ENCODE measurements around the gene CXCL13.
"Not testable (repeated sequence)": the region's sequence is repeated elsewhere in the genome, so short reads cannot be mapped to it uniquely, and the experiment has no call there.

CXCL13 gene

GRCh38 chr4:77613267-77613666 lies 7.6 kb downstream of the CXCL13 start:
- no peak for DNase-seq

DNA sequence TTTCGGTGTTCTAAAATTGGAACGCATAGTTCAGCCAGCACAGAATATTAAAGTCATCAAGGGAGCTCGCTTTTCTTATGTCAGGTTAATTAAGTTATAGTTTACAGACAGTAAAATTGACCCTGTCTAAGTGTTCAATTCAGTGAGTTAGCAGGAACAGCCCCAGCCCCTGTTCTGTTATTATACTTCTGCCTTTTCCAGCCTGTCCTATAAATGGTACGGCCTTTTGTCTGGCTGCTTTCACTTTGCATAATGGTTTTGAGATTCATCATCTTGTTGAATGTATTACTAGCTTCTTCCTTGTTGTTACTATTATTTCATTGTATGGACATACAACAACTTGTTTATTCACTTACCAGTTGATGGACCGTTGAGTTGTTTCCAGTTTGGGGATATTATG lies 9.5 kb downstream of the CXCL13 start:
- DNase-seq: no peak

- no peak for DNase-seq
Measured at GRCh38 chr4:77617203-77617602, 11.6 kb downstream of the CXCL13 start.

DNA sequence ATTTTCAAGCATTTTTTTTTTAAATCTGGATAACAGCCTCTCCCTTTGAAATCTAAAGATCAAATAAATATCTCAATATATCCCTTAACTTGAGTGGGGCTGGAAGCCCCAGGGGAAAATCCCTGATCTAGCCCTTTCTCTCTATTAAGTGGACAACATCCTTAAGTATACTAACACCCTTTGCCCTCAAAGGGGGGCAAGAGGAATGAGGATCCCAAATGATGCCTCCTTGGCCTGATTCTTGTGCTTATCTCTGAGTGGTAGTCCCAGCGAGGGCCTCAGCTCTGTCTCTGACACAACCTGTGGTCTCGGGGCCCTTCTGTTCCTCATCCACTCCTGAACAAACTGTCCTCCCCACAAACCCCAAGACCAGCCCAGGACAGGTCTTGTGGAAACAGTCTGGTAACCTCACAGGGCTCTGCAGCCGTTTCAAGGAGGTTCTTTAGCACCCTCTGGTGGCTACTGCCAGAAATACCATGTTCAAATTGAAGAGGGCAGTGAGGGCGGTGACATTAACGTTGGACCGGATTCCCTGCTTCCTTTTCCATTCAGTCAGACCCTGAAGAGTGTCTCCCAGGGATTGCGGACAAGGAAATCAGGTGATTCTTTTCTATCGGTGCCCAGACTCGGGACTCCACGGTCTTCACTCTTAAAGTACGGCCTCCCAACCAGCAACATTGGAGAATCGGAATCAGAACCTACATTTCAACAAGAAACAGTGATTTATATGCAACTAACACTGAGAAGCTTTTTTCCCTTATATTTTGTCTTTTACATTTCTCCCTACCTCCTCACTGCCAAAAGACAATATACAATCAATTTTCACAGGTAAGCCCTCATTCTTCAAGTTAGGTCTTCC lies 13.0 kb downstream of the CXCL13 start:
- peak; percentile 16 to 48 for DNase-seq

DNA sequence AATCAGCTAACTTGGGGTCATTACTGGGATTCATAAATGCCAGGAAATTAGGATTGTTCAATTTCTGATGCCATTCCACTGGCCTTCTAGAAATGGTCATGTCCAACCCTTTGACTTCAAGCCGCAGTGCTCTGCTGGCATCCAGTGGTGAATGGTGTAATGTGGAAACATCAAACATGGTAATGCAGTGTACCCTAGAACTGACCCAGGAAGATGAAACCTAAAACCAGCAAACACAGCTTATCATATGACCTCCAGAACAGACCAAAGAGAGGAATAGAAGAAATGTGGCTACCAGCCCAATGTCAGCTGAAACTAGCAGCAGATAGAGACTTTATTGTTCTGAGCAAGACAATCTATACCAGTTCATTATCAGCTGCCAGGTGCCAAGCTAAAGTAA lies 13.8 kb downstream of the CXCL13 start:
- no peak for DNase-seq

GRCh38 chr4:77621254-77621653 lies 15.6 kb downstream of the CXCL13 start:
- no peak for DNase-seq

- no peak for DNase-seq
Measured at GRCh38 chr4:77623091-77623490, 17.5 kb downstream of the CXCL13 start.

- DNase-seq: no peak
Measured at GRCh38 chr4:77624213-77624612, 18.6 kb downstream of the CXCL13 start.

GRCh38 chr4:77625485-77625884 lies 19.9 kb downstream of the CXCL13 start:
- DNase-seq: no peak

GRCh38 chr4:77629885-77630284 lies 24.3 kb downstream of the CXCL13 start:
- DNase-seq: no peak

DNA sequence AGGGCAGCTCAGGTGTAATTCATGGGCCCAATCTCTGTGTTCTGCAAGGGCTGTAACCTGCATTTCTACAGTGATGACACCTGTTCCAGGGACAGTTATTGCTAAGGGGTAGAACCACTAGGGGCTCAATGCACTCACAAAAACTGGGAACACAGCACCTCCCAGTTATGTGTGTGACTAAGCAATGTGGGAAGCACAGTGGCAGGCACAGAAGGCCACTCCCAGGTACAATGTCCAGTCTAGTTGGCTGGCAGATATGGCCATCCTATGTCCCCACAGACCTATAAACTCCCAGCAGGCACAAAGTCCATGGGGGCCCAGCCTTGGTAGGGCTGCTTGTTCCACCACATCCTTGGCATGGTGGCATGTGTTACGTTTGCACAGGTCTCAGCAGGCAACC lies 25.7 kb downstream of the CXCL13 start:
- no peak for DNase-seq

- DNase-seq: no peak
Measured at GRCh38 chr4:77634132-77634785, 28.6 kb downstream of the CXCL13 start.

- no peak for DNase-seq
Measured at GRCh38 chr4:77635246-77635645, 29.6 kb downstream of the CXCL13 start.

DNA sequence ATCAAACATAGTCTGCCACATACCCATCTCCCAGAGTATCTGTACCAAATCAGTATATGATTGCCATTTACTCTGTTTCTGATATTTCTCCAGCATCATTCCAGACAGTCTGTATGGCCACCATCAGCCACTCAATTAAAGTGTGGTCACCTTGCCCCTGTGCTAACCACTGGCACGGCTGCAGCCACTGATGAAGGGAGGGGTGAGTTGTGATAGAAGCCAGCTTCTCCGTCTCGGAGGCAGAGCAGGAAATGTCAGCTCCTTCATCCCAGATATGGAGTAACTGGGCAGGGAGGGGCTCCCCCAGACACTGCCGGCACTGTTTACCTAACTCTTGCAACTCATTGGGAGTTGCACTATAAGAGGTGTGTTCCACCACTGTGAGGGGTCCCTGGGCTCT lies 30.3 kb downstream of the CXCL13 start:
- DNase-seq: no peak

DNA sequence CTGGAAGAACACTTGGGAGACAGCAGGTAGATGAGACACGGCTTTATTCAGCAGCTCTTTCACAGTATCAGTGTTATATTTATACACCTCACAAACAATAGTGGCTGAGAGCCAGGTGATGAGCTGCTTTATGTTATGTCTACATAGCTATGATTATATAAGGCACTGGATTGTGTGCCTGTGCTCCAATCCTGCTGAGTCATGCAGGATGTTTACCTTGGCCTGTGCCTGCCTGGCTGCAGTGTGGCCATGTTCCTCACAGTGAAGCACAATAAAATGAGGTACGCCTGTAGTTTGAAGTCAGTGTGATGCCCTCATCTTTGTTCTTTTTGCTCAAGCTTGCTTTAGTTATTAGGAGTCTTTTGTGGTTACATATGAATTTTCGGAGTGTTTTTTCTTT lies 31.3 kb downstream of the CXCL13 start:
- peak in 1 of 2 experiments; percentile 16 for DNase-seq

GRCh38 chr4:77644069-77644468 lies 38.4 kb downstream of the CXCL13 start:
- not testable (repeated sequence) for DNase-seq

DNA sequence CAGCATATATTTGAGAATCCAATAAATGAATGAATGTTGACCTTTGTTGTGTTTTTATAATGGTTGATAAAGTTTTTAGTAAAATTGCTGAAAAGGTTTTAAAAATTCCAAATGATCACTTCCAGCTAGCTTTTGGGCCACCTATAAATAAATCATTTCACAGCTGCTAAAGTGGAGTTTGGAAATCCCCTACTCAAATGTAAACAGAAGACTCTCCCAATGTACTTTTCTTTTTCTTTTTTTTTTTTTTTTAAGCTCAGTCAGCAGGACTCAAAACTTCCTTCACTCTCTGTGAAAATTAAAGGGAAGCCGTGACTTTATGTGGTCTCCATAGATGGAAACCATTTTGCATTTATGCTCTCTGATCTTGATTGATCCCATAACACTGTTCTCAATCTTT lies 45.2 kb downstream of the CXCL13 start:
- no peak for DNase-seq

- DNase-seq: no peak
Measured at GRCh38 chr4:77651820-77652219, 46.2 kb downstream of the CXCL13 start.

DNA sequence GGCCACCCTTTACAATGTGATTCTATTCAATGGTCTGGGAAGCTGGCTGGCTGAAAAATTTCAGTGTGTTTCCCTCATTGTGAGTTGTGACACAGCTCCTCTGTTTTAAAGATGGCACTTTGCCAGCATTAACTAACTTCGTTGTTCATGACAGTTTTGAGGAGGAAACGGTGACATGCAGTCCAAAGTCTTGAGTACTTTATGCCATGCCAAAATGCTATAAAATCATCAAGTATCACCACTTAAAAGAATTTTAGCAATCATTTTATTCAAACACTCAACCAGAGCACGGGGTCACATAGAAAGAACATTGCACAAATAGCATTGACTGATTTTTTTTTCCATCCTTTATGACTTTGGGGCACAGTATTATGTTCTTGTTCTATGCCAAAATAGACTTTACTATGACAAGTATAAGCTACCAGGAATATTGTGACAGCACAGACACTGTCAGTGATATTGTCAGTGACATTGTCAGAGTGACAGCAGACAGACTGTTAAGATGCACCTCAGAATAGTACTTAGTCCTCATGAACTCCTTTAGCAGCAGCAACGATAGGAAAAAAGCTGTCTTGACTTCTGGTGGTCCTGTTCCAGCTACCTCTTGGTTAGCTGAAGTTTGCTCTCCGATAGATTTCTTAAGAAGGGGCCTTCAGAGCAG lies 46.7 kb downstream of the CXCL13 start:
- no peak for DNase-seq

- no peak for DNase-seq
Measured at GRCh38 chr4:77653162-77653758, 47.6 kb downstream of the CXCL13 start.

GRCh38 chr4:77660318-77660717 lies 54.7 kb downstream of the CXCL13 start:
- not testable (repeated sequence) for DNase-seq
